Stomach (tissue), 4 donors: ENCODE results near the gene PIP5K1B.

Source experiments
- CTCF ChIP-seq, 7 experiments: fragments of 450-650 bp in 4 of 7; fragments of 200-600 bp in 3 of 7; sonication (generic) in 3 of 7; IDR thresholded peaks; one replicate each; pipeline ENCODE4 v1.5.1; 2016 to 2019; ENCODE audit warnings: antibody characterized with exemption in 7 of 7, control low read depth in 2 of 7, mild to moderate bottlenecking in 1 of 7
- EP300 ChIP-seq: sonication (generic); formaldehyde crosslinking; IDR thresholded peaks from one replicate; pipeline ENCODE4 v1.6.1; 2017; ENCODE audit warnings: antibody characterized with exemption
- POLR2A ChIP-seq, 4 donors: fragments of 450-650 bp; IDR thresholded peaks; one replicate each; pipeline ENCODE4 v1.6.1; 2016; ENCODE audit warnings: antibody characterized with exemption in 4 of 4, control low read depth in 2 of 4, mild to moderate bottlenecking in 1 of 4, moderate library complexity in 1 of 4
- POLR2AphosphoS5 ChIP-seq, 3 donors: sonication (generic); formaldehyde crosslinking; IDR thresholded peaks; one replicate each; pipeline ENCODE4 v1.6.1; 2016; ENCODE audit warnings: antibody characterized with exemption in 3 of 3

DNA sequence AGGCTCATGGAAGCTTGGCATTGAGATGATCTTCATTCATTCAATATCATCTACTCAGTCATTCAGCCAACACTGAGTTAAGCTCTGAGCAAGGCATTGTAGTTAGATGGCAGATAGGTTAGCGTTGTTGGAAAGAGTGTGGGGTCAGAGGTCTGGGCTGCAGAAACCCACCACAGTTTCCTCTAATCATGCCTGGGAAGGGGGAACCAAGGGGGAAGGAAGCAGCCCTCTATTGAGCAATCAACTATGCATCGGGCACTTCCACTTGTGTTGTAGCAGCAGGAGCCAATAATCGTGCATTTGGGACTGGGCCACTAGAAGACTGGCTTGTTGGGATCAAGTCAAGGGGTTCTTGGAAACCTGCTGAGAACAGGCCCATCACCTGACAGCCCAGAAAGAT, 139.1 kb downstream of the PIP5K1B start:
- TF ChIP-seq CTCF (IDR thresholded peaks at IDR 0.05) (no peak), POLR2A (IDR thresholded peaks at IDR 0.05) (no peak), POLR2AphosphoS5 (IDR thresholded peaks at IDR 0.05) (no peak), EP300 (no peak)
